HG03045 (cell line): Measurements from ENCODE around the gene ZMIZ1.

ENCODE experiments used
- ATAC-seq: cut with Tn5 transposase; IDR thresholded peaks from one replicate; pipeline ENCODE4 v1.9.1; 2021; ENCODE audit warnings: mild to moderate bottlenecking, moderate library complexity; ENCODE audit not compliant: unreplicated experiment

Gene ZMIZ1

GRCh38 chr10:79050896-79051555, 17.7 kb upstream of the ZMIZ1 start:
- no peak for ATAC-seq

DNA sequence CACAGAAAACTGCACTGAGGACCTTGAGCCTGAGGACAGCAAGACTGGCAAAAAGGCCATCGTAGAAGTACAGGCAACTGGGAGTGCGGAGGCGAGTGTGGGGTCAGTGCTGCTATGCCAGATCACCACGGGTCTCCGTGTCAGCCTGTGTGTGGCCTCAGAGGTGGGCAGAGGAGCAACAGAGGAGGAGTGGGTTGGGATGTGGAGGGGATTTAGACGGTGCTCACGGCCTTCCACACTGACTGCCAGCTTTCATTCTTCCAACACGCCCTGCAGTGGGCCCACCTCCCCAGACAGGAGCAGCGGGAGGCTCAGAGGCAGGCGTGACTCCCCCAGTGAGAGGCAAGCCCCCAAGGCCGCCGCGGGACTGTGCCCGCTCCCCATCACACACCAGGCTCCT, 17.0 kb upstream of the ZMIZ1 start:
- no peak for ATAC-seq

GRCh38 chr10:79052291-79053080, 16.3 kb upstream of the ZMIZ1 start:
- no peak for ATAC-seq

- ATAC-seq, result no peak
Observed at GRCh38 chr10:79053081-79053434, 15.7 kb upstream of the ZMIZ1 start.

GRCh38 chr10:79053481-79054202, 15.1 kb upstream of the ZMIZ1 start:
- ATAC-seq, result no peak

GRCh38 chr10:79054203-79055099, 14.3 kb upstream of the ZMIZ1 start:
- no peak for ATAC-seq

DNA sequence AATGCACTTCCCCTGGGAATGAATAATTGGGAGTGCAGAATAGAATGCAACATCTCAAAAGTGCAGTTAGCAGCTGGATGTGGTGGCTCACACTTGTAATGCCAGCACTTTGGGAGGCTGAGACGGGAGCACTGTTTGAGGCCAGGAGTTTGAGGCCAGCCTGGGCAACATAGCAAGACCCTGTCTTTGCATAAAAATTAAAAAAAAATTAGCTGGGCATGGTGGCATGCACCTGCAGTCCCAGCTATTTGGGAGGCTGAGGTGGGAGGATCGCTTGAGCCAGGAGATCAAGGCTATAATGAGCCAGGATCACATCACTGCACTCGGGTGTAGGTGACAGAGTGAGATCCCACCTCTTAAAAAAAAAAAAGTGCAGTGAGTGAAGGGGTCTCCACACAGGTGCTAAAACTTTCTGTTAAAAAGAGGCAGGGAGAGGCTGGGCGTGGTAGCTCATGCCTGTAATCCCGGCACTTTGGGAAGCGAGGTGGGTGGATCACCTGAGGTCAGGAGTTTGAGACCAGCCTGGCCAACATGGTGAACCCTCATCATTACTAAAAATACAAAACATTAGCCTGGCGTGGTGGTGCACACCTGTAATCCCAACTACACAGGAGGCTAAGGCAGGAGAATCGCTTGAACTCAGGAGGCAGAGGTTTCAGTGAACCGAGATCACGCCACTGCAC, 13.5 kb upstream of the ZMIZ1 start:
- ATAC-seq, result no peak

DNA sequence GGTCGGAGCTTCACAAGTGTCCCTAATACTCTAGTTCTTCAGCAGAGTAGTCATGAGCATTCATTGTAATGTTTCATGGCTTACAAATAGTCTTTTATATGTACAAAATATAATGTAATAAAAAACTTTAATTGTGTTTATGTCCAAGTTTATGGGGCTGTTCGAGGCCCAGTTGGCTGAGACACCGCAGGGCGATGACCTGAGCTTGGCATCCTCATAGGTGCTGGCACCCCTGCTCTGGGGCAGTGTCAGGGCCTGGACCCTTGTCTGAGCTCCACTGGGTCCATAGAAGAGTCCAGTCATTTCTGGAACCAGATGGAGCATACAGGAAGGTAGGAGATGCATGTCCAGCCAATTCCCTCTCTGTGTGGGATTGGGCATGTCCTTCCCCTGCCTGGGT, 12.9 kb upstream of the ZMIZ1 start:
- ATAC-seq, result no peak

GRCh38 chr10:79056361-79056735, 12.4 kb upstream of the ZMIZ1 start:
- ATAC-seq, result no peak

GRCh38 chr10:79056736-79057391, 11.9 kb upstream of the ZMIZ1 start:
- no peak for ATAC-seq

GRCh38 chr10:79057481-79058275, 11.1 kb upstream of the ZMIZ1 start:
- no peak for ATAC-seq

DNA sequence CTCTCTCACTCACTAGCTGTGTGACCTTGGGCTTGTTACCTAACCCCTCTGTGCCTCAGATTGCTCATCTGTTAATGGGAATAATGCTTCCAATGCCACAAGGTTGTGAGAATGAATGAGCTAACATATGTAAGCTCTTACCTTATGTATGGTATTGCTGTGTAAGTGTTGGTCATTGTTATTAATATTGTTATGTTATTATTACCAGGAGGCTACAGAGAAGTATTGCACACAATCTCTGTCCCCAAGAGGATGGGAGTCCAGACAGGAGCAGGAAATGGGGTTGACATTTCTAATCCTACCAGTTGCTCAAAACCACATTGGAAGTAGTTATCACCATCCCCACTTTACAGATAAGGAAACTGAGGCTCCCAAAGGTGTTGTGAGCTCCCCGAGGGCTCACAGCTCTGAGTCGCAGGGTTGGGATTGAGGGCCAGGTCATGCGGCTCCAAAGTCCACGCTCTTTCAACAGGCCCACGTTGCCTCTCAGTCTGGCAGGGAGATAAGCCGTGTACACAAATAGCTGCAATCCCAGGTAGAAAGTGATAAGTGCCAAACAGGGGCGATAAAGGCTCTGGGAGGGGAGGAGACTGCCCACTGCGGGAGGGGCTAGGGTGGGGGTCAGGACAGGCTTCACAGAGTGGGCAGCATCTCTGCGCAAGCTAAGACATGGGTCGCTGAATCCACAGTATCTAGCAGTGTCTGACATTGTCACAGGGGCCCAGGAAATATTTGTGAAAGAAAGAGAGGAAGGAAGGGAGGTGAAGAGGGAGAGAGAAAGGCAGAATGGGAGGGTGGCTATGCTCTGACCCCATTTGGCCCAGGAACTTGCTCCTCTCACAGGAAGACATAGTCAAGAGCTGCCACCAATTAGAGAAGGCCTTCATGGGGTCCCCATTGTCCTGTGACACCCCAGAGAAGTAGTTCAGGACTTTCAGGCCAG, 9.6 kb upstream of the ZMIZ1 start:
- ATAC-seq, result no peak

DNA sequence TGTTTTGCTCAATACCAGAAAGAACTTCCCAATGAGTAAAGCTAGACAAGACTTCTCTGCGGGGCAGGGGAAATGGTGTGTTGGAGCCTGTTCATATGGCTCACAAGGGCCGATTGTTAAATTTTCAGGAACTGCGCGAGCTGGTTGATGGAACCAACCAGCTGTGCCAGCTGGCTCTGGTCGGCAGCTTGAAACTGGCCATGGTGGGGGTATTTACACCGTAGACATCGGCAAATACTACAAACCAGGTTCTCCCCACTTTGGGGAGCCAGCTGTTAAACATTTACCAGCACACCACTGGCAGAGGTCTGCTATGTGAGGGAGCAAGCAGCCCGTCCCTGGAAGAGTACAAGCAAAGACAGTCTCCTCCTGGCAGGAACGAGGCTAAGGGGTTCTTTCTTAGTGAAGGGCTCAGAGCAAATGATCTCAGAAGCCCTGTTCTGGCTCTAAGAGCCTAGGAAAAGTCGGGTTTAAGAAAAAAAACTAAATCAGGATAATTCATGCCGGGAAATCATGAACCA, 8.8 kb upstream of the ZMIZ1 start:
- ATAC-seq, result no peak

- no peak for ATAC-seq
Observed at GRCh38 chr10:79060641-79061255, 8.0 kb upstream of the ZMIZ1 start.

DNA sequence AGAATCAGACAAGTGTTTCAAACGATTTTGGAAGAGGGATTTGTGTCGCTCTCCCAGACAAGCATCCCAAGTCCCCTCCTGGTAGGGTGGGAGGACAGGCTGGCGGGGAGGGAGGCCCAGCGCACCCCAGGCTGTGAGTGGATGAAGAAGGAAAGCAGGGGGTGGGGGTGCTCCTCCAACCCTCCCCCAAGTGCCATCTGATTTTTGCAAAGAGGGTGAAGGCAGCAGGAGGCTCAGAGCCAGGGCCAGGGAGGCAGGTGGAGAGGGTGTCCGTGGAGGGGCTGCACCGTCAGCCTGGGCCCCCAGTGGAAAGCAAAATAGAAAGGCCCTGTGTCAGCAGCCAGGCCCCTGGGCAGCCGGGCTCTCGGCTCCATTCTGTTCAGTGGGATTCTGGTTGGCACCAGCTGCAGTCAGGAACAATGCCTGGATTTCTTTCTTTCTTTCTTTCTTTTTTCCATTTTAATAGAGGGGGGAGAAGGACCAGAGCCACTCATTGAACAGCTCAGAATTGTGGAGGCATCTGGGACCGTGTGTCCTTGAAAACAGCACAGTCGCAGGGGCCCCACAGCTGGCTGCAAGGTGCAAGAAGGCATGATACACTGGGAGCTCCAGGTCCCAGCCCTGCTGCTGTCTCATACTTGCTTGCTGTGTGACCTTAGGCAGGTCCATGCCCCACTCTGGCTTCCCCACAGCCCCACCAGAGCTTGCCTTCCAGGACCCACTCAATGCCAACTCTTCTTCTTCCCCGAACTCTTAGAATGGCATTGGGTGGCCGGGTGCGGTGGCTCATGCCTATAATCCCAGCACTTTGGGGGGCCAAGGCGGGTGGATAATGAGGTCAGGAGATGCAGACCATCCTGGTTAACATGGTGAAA, 7.1 kb upstream of the ZMIZ1 start:
- ATAC-seq, result no peak

- ATAC-seq, result no peak
Observed at GRCh38 chr10:79063071-79063491, 5.7 kb upstream of the ZMIZ1 start.
